Peyer's patch (tissue), 4 donors: ENCODE measurements around the gene DAAM2.

Experiments
- POLR2A ChIP-seq, 2 donors: fragments of 450-650 bp; IDR thresholded peaks; one replicate each; pipeline ENCODE4 v1.5.1; 2017; ENCODE audit warnings: antibody characterized with exemption in 2 of 2, mild to moderate bottlenecking in 2 of 2, moderate library complexity in 2 of 2
- TF ChIP-seq, protein P1 (sequence below), 6 experiments: fragments of 450-650 bp in 4 of 6; fragments of 200-600 bp in 2 of 6; sonication (generic) in 1 of 6; IDR thresholded peaks; one replicate each; pipeline ENCODE4 v1.5.1; 2017 to 2019; ENCODE audit warnings: antibody characterized with exemption in 6 of 6, mild to moderate bottlenecking in 3 of 6, moderate library complexity in 1 of 6

DNA sequence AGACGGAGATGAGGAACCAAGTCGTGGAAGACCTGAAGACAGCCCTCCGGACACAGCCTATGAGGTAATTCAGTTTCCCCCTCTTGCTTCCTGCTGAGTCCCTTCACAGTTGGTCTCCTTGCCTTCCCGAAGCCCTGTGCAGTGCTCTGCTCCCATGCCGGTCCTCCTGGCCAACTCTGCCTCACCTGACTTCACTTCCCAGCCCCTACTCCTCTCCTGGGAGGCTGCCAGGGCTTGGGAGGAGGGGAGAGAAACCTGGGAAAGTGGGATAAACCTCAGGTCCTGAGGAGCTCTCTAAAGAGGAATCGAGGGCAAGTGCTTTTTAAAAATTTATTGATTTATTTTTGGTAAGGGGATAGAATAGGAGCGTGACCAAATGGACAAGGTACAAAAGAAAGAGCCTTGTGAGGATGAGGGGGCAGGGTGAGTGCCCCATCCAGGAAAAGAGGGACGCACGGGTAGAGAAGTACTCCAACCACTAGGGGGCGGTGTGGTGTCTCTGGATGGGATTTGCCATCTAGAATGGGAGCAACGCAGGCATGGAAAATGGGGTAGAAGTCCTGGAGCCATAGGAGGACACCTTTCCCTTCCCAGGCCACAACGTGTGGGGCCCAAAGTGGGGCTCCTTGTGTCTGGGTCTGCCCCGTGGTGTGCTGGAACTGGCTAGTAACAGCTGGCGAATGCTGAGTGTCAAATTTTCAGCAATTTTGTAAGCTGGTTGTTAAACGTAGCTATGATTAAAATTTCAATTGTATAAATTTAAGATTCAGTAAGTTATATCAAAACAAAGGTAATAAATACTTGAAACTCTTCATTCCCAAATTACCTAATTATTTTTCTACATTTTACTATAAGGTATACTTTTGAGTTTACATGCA, 73.1 kb downstream of the DAAM2 start:
- TF ChIP-seq, protein P1, sequence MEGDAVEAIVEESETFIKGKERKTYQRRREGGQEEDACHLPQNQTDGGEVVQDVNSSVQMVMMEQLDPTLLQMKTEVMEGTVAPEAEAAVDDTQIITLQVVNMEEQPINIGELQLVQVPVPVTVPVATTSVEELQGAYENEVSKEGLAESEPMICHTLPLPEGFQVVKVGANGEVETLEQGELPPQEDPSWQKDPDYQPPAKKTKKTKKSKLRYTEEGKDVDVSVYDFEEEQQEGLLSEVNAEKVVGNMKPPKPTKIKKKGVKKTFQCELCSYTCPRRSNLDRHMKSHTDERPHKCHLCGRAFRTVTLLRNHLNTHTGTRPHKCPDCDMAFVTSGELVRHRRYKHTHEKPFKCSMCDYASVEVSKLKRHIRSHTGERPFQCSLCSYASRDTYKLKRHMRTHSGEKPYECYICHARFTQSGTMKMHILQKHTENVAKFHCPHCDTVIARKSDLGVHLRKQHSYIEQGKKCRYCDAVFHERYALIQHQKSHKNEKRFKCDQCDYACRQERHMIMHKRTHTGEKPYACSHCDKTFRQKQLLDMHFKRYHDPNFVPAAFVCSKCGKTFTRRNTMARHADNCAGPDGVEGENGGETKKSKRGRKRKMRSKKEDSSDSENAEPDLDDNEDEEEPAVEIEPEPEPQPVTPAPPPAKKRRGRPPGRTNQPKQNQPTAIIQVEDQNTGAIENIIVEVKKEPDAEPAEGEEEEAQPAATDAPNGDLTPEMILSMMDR (IDR thresholded peaks at IDR 0.05) = peak in 5 of 6 experiments; percentile 29 to 77 (median 71)
- no peak for TF ChIP-seq POLR2A (IDR thresholded peaks at IDR 0.05)
